Mammary epithelial cell (primary cell): ENCODE data around the gene BPIFB4.

ENCODE experiments used
- CTCF ChIP-seq, 2 donors: IDR thresholded peaks in 1 of 2; conservative IDR thresholded peaks in 1 of 2; 2 replicates each; pipeline ENCODE4 v1.5.1; 2011 to 2012; ENCODE audit warnings: inconsistent platforms in 2 of 2, low read length in 2 of 2, mild to moderate bottlenecking in 2 of 2, control low read depth in 1 of 2, low read depth in 1 of 2; ENCODE audit not compliant: insufficient read depth in 1 of 2; ENCODE audit errors: extremely low read depth in 1 of 2
- EZH2 ChIP-seq: IDR thresholded peaks from 2 replicates; pipeline ENCODE4 v1.6.1; 2012; ENCODE audit warnings: low read length, inconsistent platforms, borderline replicate concordance

GRCh38 chr20:33093582-33093981 is 14.1 kb downstream of the BPIFB4 start:
- no peak for TF ChIP-seq CTCF (conservative IDR thresholded peaks at IDR 0.05 in 1 of 2, IDR thresholded peaks at IDR 0.05 in 1 of 2; ENCODE audit: extremely low read depth in 1 of 2, insufficient read depth in 1 of 2, low read depth in 1 of 2, low read length in 2 of 2)
- no peak for TF ChIP-seq EZH2
